ENCODE measurements around the gene PRKAR2A. TPM values are rescaled to one million over a fixed set of nuclear protein-coding genes. Genes with fewer than 3 reads are reported as not detected.

The PRKAR2A gene
- polyA plus RNA-seq, 1 of the 3 experiments (the other 2 are of a cell fraction) = 5.2 TPM

DNA sequence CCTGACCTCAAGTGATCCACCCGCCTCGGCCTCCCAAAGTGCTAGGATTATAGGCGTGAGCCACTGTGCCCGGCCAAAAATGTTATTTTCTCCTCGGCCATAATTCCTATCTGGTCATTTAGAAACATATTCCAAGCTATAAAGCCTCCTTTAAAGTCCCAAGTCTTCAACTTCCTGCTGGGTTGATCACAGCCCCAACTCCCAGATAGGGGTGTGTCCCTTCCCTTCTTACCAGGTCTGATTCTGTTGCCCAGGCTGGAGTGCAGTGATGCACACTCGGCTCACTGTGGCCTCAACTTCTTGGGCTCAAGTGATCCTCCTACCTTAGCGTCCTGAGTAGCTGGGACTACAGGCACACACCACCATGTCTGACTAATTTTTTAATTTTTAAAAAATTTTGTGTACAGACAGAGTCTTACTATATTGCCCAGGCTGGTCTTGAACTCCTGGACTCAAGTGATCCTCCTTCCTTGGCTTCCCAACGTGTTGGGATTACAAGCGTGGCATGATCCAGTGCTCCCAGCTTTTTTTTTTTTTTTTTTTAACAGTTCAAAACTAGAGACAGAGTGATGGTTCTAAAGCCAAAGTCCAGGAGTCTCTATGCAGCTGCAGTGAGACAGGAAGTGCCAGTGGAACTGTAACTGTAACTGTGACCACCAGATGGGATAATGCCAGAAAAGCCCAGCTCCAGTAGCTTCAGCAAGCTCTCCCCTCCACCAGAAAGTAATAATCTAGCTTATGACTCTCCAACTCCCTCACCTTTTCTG, 8.2 kb upstream of the PRKAR2A start (continued):
- TF ChIP-seq, protein P1, sequence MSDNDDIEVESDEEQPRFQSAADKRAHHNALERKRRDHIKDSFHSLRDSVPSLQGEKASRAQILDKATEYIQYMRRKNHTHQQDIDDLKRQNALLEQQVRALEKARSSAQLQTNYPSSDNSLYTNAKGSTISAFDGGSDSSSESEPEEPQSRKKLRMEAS (IDR thresholded peaks at IDR 0.05; ENCODE audit: low read depth) = no peak
- no peak for TF ChIP-seq SIN3A (IDR thresholded peaks at IDR 0.05; ENCODE audit: borderline replicate concordance, low read depth, low read length)

DNA sequence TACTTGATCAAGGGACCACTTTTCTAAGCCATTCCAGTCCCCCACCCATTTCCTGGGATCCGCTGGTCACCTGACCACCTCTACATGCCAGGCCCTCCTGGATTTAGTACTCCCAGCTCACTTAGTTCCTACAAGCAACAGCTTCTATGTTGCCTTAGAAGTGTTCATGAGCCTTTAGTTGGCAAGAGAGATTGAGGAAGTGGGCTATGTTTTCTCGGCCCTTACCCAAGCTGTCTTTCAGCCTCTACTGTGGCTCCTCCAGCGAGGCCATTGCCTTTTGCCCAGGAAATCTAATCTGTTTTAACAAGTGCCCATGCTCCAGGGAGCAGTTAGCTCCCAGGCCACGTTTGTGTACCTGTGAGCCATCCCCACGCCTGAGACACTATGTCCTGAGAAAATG, 4.5 kb upstream of the PRKAR2A start:
- no peak overlapping the region for H3K4me3 ChIP-seq (ENCODE audit: low read depth in 2 of 2, low read length in 1 of 2)
- no peaks in the 10 kb centered on the region for H3K79me2 ChIP-seq (ENCODE audit: insufficient read depth)
- H3K27me3 ChIP-seq (ENCODE audit: insufficient read depth) = no peaks in the 10 kb centered on the region
- no peak overlapping the region for H3K4me2 ChIP-seq
- H3K27ac ChIP-seq (ENCODE audit: low read depth in 2 of 2, low read length in 1 of 2) = peak overlapping the region in 1 of 2 experiments; percentile 64; a peak in 2 of 4 replicates
- no peaks in the 10 kb centered on the region for H4K20me1 ChIP-seq (ENCODE audit: insufficient read depth)
- no peaks in the 10 kb centered on the region for H3K9me3 ChIP-seq
- no peak for TF ChIP-seq GATA2 (CRISPR knock-in tag; IDR thresholded peaks at IDR 0.05)
- no peak for TF ChIP-seq RFX5 (IDR thresholded peaks at IDR 0.05; ENCODE audit: low read length)
- no peak for TF ChIP-seq EZH2phosphoT487 (IDR thresholded peaks at IDR 0.05; ENCODE audit: borderline replicate concordance, low read depth)
- TF ChIP-seq CHD2 (IDR thresholded peaks at IDR 0.05; ENCODE audit: low read length, partially characterized antibody) = no peak
- no peak for TF ChIP-seq TAF1 (IDR thresholded peaks at IDR 0.05; ENCODE audit: borderline replicate concordance, low read depth, low read length)
- TF ChIP-seq, protein P2, sequence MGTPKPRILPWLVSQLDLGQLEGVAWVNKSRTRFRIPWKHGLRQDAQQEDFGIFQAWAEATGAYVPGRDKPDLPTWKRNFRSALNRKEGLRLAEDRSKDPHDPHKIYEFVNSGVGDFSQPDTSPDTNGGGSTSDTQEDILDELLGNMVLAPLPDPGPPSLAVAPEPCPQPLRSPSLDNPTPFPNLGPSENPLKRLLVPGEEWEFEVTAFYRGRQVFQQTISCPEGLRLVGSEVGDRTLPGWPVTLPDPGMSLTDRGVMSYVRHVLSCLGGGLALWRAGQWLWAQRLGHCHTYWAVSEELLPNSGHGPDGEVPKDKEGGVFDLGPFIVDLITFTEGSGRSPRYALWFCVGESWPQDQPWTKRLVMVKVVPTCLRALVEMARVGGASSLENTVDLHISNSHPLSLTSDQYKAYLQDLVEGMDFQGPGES (IDR thresholded peaks at IDR 0.05; ENCODE audit: low read depth, low read length) = no peak
- TF ChIP-seq, protein P3, sequence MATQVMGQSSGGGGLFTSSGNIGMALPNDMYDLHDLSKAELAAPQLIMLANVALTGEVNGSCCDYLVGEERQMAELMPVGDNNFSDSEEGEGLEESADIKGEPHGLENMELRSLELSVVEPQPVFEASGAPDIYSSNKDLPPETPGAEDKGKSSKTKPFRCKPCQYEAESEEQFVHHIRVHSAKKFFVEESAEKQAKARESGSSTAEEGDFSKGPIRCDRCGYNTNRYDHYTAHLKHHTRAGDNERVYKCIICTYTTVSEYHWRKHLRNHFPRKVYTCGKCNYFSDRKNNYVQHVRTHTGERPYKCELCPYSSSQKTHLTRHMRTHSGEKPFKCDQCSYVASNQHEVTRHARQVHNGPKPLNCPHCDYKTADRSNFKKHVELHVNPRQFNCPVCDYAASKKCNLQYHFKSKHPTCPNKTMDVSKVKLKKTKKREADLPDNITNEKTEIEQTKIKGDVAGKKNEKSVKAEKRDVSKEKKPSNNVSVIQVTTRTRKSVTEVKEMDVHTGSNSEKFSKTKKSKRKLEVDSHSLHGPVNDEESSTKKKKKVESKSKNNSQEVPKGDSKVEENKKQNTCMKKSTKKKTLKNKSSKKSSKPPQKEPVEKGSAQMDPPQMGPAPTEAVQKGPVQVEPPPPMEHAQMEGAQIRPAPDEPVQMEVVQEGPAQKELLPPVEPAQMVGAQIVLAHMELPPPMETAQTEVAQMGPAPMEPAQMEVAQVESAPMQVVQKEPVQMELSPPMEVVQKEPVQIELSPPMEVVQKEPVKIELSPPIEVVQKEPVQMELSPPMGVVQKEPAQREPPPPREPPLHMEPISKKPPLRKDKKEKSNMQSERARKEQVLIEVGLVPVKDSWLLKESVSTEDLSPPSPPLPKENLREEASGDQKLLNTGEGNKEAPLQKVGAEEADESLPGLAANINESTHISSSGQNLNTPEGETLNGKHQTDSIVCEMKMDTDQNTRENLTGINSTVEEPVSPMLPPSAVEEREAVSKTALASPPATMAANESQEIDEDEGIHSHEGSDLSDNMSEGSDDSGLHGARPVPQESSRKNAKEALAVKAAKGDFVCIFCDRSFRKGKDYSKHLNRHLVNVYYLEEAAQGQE (IDR thresholded peaks at IDR 0.05; ENCODE audit: low read depth, low read length) = no peak
- no peak for TF ChIP-seq MXI1 (IDR thresholded peaks at IDR 0.05; ENCODE audit: low read depth, low read length)
- TF ChIP-seq MEF2A (IDR thresholded peaks at IDR 0.05; ENCODE audit: borderline replicate concordance, low read depth) = no peak
- TF ChIP-seq SMC3 (IDR thresholded peaks at IDR 0.05; ENCODE audit: low read depth, low read length) = no peak
- no peak for TF ChIP-seq GABPA (IDR thresholded peaks at IDR 0.05; ENCODE audit: low read depth)
- no peak for TF ChIP-seq NRF1 (IDR thresholded peaks at IDR 0.05; ENCODE audit: low read depth, low read length)
- TF ChIP-seq TEAD4 (IDR thresholded peaks at IDR 0.05; ENCODE audit: borderline replicate concordance, insufficient read depth) = no peak
- TF ChIP-seq, protein P4, sequence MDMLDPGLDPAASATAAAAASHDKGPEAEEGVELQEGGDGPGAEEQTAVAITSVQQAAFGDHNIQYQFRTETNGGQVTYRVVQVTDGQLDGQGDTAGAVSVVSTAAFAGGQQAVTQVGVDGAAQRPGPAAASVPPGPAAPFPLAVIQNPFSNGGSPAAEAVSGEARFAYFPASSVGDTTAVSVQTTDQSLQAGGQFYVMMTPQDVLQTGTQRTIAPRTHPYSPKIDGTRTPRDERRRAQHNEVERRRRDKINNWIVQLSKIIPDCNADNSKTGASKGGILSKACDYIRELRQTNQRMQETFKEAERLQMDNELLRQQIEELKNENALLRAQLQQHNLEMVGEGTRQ (IDR thresholded peaks at IDR 0.05; ENCODE audit: borderline replicate concordance, low read depth, low read length) = no peak
- TF ChIP-seq ELF1 (IDR thresholded peaks at IDR 0.05) = no peak
- TF ChIP-seq, protein P5, sequence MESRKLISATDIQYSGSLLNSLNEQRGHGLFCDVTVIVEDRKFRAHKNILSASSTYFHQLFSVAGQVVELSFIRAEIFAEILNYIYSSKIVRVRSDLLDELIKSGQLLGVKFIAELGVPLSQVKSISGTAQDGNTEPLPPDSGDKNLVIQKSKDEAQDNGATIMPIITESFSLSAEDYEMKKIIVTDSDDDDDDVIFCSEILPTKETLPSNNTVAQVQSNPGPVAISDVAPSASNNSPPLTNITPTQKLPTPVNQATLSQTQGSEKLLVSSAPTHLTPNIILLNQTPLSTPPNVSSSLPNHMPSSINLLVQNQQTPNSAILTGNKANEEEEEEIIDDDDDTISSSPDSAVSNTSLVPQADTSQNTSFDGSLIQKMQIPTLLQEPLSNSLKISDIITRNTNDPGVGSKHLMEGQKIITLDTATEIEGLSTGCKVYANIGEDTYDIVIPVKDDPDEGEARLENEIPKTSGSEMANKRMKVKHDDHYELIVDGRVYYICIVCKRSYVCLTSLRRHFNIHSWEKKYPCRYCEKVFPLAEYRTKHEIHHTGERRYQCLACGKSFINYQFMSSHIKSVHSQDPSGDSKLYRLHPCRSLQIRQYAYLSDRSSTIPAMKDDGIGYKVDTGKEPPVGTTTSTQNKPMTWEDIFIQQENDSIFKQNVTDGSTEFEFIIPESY (IDR thresholded peaks at IDR 0.05; ENCODE audit: borderline replicate concordance, low read depth) = no peak
- TF ChIP-seq NFIC (IDR thresholded peaks at IDR 0.05; ENCODE audit: borderline replicate concordance) = no peak
- TF ChIP-seq SIN3A (IDR thresholded peaks at IDR 0.05; ENCODE audit: borderline replicate concordance, low read depth, low read length) = no peak
- WGBS (ENCODE audit: low lambda C conversion rate) = 85% methylated on average over 5 of the region's 5 CpGs
- no peaks in the 10 kb centered on the region for H3K9me2 ChIP-seq
- ChIA-PET CTCF (no interaction called here), POLR2A (no interaction called here)
- no peak overlapping the region for H2AFZ ChIP-seq (ENCODE audit: low read depth)
- H3K36me3 ChIP-seq (replicated peaks in 1 of 2; ENCODE audit: control insufficient read depth in 1 of 2, insufficient read depth in 2 of 2, low read length in 1 of 2) = no peaks in the 10 kb centered on the region
- no peak for DNase-seq
- H3K4me1 ChIP-seq (ENCODE audit: control insufficient read depth in 1 of 2, insufficient read depth in 2 of 2, low read depth in 1 of 2, low read length in 1 of 2) = peaks cover 0 to 25% of the 10 kb centered on the region in 2 experiments; a peak in 1 of 4 replicates
- H3F3A ChIP-seq (replicated peaks; ENCODE audit: insufficient read depth) = peaks cover 3% of the 10 kb centered on the region
- H3K9ac ChIP-seq = no peak overlapping the region
